Measurements from ENCODE around the gene PLCL1.
"Not testable (repeated sequence)": the region's sequence is repeated elsewhere in the genome, so short reads cannot be mapped to it uniquely, and the experiment has no call there.

The PLCL1 gene

DNA sequence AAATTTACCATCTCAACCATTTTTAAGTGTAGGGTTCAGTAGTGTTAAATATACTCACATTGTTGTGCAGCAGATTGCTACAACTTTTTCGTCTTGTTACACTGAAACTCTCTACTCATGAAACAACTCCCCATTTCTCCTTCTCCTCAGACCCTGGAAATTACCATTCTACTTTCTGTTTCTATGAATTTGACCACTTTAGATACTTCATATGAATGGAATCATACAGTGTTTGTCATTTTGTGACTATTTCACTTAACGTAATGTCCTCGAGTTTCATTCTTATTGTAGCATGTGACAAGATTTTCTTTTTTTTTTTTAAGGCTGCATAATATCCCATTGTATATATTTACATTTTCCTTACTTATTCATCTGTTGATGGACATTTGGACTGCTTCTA lies 203.8 kb downstream of the PLCL1 start:
- DNase-seq = no peak

DNA sequence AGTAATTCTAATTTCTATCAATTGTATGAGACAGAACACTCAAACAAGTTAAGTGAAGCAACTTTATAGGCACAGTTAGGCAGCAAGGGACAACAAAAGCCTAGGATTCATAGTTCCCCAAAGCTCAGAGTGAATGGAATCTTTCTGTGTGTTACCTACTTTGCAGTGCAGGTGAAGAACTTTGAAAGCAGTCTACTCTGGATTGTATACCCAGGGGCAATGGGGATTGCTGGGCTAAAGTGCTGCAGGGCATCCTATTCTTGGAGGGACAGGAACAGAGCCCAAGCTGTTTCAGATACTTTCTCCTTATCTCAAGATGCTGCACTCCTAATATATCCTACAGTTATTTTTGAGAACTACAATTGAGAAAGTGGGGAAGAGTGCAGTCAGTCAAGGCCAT lies 207.6 kb downstream of the PLCL1 start:
- DNase-seq = no peak

DNA sequence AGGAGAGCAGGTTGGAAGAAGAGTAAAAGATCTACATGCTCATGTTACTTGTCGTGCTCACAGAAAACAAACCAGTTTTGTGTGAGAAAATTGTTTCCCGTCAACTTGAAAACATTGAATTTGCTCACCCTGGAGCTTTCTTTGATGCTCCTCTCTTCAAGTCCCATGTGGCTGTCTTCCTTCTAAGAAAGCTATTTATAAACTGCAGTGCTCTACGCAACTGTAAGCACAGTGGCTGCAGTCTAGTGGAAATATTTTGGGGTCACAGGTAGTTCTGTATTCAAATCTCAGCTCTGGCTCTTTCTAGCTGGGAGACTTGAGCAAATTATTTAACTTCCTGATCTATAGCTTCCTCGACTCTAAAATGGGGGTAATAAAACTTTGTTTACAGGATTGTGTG lies 211.8 kb downstream of the PLCL1 start:
- DNase-seq = no peak

DNA sequence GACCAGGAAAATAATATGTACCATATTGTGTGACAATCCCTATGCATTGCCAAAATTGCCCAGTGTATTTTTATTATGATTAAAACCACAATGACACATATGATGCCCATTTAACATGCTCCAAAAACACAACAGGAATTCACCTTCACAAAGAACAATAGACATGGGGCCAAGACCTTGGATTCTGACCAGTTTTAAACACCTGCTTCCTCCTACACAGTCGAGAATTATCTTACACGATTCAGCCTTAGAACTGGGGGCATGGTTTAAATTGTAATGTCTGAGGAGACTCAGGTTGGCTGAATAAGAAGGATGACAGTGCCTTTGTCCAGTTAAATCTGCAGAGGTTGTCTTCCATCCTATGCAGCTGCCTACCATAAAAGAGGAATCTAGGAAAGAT lies 212.7 kb downstream of the PLCL1 start:
- no peak for DNase-seq

DNA sequence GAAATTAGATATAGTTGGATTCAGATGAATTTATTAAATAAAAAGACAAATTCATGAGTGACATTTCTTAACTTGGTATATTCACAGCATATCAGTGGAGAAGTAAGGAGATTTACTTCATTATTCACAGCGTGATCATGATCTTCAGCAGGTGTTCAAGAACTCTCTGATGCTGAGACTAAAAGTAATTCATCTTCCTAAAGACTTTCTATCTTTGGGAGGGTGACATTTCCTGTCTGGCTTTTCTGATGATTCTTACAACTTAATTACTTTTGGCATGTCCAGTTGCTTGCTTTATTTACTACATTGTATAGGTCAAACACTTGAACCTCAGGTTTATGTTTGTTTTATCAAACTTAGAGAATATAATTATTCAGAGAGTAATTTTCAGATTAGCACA lies 224.6 kb downstream of the PLCL1 start:
- no peak for DNase-seq

DNA sequence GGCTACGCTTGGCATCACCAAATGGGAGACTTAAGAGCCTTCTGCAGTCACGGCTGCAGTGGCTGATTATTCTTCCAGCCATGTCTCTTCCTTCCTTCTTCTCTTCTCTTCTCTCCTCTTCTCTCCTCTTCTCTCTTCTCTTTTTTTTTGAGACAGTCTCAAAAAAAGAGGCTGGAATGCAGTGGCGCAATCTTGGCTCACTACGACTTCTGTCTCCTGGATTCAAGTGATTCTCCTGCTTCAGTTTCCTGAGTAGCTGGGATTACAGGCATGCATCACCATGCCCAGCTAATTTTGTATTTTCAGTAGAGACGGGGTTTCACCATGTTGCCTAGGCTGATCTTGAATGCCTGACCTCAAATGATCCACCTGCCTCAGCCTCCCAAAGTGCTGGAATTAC lies 225.2 kb downstream of the PLCL1 start:
- DNase-seq = not testable (repeated sequence)

DNA sequence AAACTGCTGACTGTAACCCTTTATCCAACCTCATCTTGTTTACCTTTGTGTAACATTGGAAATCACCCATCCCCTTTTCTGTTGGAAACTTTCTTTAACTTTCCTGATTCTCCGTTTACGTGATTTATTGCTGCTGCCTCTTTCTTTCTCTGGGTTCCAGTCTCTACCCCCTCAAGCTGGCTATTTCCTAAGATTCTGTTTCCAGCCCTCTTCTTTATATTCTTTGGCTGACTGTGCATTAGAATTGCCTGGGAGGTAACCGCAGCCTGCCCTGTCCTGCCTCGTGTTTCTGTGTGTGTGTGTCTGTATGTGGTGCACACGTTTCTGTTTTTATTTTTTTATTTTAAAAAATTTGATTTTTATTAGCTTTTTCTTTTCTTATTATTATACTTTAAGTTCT lies 229.2 kb downstream of the PLCL1 start:
- no peak for DNase-seq

DNA sequence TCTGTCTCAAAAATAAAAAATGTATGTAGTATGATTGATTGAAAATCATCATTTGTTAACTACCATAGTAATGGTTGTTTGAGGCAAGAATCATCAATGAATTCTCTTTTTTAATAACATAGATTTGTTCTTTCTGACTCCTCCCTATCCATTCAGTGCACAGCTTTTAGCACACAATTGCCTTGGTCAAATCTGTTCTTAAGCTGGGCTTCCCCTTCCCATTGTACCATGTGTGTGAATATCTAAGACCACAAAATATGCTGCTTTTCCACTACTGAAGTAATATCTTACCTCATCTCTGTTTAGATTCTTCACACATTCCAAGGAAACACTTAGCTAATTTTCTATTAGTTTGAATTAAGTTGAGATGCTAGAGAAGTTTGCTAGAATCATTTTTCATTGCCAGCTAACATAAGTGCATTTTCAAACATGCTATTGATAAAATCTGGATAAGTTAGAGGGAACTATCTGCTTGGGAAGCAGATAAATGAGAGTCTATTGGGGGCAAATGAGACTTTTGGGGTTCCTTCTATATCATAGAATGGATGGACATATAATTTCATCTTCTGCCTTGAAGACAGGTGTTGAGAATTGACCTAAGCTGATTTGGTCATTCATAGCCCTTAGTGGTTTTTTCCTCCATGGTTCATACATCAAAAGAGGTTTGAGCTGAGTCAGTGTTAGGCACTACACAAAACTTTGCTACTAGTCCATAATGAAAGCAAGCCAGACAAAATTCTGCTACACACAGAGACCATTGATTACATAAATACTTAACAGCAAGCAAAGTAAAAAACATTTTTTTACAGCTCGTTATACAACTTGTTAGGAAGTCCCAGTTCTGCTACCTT lies 231.9 kb downstream of the PLCL1 start:
- DNase-seq = no peak

DNA sequence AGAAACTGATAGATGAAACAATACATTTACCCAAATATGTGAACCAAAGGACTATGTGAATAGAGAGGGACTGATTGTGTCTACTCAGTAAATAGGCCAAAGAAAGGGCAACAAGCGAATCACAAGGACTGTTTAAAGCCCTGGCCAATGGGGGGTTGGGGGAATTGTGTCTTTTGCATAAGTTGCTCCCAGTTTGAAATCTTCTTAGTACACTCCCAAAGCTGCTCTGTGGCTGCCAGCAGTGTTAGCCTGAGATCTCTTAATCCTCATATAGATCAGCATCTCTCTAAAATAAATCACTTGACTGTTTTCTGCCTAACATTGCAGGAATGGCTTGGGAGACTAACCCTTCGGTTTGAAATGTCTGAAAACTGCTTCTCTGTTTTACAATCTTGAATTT lies 236.4 kb downstream of the PLCL1 start:
- DNase-seq = no peak

DNA sequence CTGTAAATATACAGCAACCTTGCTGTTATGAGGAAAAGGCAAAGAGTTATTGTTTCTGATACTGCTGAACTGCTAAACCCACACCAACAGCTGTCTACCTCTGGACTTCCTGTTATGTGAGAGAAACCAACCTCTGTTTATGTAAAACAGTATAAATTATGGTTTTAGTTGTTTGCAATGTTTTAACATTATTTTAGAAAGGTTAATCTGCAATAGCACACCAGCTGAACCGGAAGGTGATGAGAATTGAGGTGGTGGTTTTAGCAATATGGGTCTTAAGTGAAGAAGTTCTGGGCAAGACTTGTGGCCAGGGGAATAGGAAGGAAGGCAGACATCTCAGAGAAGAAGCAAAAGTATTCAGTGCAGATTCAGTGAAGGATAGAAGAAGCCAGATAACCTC lies 237.8 kb downstream of the PLCL1 start:
- DNase-seq = no peak

DNA sequence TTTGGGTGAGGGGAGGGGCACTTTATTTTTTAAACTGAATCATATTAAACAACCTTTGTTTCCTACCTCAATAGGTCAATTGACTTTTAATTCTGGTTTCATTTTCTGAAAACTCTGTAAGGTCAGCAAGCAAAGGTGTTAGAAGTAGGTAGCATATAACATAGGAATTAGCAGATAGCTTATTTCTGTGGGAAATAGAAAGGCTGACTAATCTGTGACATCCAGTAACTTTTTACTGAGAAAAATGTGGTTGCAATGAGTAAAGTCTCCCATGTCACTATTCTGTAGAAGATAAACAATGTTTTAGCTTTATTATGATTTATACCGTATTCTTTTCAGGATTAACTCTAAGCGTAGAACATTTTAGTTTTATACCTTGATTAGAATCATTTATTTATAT lies 240.4 kb downstream of the PLCL1 start:
- DNase-seq = no peak

DNA sequence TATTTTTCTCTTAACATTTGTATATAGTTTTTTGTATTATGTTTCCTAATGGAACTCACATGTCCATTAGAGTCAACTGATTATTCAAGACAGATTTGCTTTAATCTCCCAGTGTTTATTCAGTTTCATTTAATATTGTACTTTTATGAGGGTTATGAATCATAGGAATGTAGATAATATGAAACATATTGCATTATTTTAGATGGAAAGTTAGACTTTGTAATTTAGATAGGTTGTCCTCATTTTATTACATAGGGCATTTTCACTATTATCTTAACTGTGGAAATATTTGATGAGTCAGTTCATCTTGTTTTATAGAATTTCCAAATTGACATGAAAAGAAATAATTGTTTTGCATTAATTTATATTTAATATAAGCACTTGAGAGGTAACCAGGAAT lies 240.8 kb downstream of the PLCL1 start:
- DNase-seq = no peak

DNA sequence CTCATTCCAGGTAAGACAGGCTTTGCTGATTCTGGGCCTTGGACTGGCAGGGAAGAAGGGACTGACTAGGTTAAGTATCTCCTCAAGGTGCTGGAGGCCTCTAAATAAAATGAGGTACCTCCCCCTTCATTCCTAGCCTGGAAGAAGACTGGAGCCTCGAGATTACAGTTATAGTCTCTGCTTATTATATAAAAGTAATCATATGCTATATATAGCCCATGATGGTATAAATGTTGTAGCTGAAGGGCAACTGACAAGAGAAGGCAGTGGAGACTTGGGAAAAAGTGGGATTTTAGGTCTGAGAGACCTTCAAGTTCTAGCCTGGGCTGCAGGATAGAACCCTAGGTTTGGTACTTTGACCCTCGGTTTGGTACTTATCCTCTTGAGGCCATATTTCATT lies 248.3 kb downstream of the PLCL1 start:
- no peak for DNase-seq

DNA sequence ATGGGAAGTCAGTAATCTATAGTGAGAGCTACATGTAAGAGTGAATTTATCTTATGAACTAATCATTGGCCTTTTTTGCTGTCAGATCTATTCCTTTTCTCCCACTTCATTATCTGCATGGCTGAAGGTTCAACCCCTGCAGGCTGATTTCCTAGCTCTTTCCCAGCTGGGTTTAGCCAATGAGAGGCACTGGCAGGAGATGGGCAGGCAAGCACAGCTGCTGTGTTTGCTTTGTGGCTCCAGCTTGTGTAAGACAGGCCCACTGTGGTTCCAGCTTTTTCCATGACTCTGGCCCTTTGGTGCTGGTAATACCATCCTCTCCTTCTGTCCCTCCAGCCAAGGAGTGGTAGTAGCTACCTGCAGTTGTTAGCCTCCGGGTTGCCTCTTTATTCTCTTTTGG lies 248.8 kb downstream of the PLCL1 start:
- DNase-seq = no peak

DNA sequence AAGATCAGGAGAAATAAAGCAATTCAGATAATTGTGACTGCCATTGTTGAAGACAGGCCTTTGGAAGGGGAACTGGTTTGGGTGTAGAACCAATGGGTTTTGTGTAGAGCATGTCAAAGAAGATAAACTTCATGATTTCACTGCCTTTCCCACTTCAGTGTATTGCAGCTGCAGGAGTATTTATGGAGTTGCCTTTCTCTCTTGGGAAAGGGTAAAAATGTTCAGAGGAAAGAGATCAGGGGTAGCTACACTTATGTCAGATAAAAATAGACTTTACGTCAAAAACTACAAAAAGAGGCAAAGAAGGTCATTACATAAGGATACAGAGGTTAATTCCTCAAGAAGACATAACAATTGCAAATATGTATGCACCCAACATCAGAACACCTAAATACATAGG lies 249.4 kb downstream of the PLCL1 start:
- DNase-seq = no peak

DNA sequence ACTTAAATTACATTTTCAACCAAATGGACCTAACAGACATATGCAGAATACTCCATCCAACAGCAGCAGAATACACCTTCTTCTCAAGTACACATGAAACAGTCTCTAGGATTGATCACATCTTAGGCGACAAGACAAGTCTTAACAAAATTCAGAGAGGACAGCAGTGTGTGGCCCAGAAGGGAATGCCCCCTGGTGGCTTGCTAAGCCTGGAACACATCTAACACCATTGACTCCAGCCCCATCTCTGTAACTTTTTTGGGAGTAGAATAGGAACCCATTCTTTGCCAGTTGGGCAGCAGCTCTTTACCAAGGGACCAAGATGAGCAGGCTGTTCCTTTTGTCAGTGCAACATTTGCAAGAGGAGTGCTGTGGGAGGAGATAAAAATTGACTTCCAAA lies 249.9 kb downstream of the PLCL1 start:
- no peak for DNase-seq

DNA sequence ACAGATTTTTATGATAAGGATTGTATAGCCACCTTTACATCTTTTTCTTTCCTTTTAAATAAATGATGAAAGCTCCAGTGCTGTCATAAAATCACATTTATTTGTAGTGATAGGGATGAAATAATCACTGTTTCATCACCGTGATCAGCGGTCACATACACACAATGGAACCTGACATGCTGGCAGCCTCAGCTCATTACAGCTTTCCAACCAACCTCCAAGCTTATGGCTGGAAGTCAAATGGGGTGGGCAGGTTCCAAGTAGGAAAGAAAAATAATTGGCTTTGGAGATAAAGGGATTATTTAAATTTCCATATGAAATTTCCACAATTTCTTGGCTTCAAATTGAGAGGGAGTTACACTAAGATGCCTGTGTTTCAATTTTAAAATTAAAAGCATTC lies 251.3 kb downstream of the PLCL1 start:
- no peak for DNase-seq

DNA sequence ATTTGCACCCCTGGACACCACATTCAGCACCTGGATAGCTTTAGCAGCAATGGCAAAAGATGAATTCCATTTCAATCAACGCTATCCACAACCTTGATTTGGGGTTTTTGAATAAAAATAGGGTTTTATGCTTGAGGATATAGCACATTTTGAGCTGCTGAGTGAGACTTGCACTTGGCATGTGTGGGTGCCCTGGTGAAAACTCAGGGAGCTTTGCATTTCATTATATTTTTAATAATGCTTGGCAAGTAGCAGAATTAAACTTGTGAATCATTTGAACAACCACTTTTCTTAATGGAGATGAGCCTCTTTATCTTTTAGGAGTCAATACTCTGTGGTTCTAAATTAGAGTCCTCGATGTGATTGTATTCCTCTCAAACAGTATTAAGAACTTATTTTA lies 252.4 kb downstream of the PLCL1 start:
- no peak for DNase-seq

DNA sequence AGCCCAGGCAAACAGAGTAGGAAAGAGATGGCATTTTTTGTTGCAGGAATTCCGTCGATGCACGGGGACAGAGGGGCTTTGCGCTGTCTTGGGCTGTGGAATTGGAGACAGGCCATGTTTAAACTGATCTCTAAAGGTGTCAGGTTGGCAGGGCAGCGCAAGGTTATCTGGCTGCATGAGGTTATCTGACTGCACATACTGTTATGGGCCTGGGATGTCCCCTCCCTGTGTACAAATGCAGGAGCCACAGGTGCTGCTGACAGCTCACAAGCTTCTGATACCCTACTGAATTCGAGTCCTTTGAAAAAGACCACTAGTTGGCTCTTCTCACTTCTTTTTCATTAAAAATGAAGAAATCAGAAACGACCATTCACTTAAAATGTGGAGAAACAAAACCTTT lies 255.4 kb downstream of the PLCL1 start:
- DNase-seq = no peak

DNA sequence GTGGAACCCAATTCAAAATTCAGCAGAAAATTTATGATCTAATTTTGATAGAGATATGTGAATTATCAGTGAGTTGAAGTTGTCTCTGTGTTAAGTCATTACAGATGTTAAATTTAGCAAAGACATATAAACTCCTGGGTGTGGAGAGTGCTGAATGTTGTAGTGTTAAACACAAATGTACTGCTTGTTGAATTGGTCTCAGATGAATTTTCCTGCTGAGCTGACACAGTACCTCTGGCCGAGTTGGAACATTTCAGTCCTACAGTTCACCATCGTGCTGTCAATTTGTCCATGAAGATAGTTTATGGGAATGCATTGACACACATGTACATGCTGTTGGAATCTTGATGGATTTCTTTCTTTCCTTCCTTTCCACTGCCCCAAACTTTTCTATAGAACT lies 255.9 kb downstream of the PLCL1 start:
- DNase-seq = no peak

DNA sequence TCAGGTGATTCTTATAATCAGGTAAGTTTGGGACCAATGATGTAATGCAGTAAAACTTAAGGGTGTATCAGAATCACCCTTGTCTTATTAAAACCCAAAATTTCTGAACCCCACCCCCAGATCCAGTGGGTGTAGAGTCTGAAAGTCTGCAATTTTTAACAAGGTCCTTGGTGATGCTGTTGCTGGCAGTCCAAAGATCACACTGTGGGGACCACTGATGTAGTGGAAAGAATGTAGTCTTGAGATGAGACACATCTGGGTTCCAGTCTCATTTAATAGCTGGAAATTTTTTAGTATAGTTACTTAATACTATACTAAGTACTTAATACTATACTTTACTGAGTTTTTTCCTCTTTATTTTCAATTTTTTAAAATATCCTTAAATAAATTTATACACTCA lies 258.4 kb downstream of the PLCL1 start:
- no peak for DNase-seq

DNA sequence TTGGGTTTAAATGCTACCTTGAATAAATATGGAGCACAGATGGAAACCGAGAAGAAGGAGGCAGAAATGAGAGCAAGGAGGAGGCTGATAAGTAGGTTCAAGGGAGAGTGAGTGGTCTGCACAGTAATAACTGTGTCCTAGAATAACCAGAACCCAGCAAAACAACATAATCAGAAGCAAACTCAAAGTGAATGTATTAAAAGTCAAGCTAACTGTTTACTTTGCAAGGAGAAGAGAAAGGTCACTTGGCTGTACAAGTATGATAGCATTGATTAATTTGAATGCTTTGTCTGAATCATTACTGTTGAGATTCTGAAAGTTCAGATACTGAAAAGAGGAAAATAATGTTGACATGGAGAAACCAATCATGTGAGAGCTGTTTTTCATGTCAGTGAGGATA lies 258.8 kb downstream of the PLCL1 start:
- DNase-seq = no peak

DNA sequence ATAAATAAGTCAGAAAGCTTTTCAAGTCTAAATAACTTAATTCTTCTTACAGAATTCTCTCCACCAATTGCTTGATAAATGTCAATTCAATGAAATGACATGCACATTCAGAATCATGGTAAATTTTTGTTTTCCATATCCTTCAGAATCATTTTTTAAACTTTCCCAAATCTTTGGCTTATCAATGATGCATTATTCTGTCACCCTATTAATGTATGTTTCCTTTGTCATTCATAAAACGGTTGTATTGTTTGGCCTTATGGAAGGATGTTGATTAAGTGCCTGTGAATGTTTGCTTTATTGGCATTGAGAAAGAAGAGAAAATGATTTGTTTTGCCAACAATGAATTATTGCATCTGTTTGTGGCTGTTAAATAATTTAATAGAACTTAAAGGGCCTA lies 260.9 kb downstream of the PLCL1 start:
- no peak for DNase-seq

DNA sequence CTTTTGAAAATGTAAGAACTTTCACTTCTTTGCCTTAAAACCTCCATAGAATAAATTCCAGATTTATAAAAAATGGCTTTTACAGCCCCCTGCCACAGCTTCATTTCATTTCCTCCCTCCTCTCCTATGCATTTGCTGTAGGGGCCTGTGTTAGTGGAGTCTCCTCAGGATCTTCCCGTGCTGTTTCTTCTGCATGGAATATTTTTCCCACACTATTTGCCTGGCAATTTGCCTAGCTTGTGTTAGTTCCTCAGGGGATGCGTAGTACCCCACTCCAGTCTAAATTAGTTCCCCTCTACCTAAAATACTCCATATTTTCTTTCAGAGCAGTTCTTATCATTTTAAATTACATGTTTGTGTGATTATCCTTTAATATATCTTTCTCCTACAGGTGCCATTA lies 262.2 kb downstream of the PLCL1 start:
- no peak for DNase-seq

DNA sequence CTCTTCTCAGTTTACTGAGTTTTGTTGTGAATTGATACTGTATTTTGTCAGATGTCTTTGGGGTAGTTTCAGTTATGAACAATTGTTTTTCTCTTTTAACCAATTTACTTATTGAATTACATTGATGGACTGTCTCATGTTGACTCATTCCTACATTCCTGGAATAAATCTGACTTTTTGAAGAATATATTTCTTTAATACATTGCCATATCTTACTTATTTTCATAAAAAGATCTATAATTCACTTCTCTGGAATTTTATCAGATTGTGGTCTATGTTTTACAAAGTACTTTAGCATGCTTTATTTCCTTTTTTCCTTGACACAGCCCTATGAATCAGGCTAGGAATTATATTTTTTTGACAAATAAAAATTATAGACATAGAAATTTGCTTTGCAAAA lies 268.3 kb downstream of the PLCL1 start:
- no peak for DNase-seq

DNA sequence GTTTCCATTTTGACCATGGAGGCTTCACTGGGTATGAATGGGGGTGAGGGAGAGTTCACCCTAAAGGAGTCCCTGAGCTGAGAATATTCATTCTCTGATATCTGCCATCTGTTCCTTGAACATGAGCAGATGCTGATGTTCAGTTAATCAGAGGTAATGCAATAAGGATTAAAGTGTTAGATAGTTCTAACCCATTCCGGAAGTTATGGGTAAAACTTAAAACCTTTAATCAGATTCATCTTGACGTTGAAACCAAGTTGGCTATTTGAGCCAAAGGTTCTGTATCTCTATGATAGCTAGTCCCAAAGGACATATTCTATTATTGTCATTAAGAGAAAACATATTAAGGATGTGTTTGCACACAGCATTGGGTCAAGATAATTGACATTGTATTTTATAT lies 268.9 kb downstream of the PLCL1 start:
- no peak for DNase-seq
